ENCODE results near the gene UGT2B7.

GRCh38 chr4:69075061-69075792 is 21.0 kb upstream of the UGT2B7 start:
- TF ChIP-seq POLR2A (IDR thresholded peaks at IDR 0.05; ENCODE audit: low read length), result no peak
- no peak for TF ChIP-seq GATA1 (IDR thresholded peaks at IDR 0.05; ENCODE audit: low read depth, low read length)

Measured in erythroblast (primary cell).